Omental fat pad (tissue), 4 donors: ENCODE data around the gene PPM1G. TPM values are rescaled to one million over a fixed set of nuclear protein-coding genes. Genes with fewer than 3 reads are reported as not detected.

ENCODE experiments used
- ATAC-seq: fragments of 150-250 bp; one replicate; pipeline ENCODE4 v1.9.1; 2016; ENCODE audit warnings: mild to moderate bottlenecking, moderate library complexity; ENCODE audit not compliant: low FRiP score
- DNase-seq: peaks from one replicate; pipeline ENCODE4 v3.0.0-alpha.2; 2019; ENCODE audit warnings: low spot score
- CTCF ChIP-seq, 3 donors: fragments of 450-650 bp; IDR thresholded peaks; one replicate each; pipeline ENCODE4 v1.5.1; 2016 to 2017; ENCODE audit warnings: antibody characterized with exemption in 3 of 3, mild to moderate bottlenecking in 3 of 3, moderate library complexity in 2 of 3
- total RNA-seq, 4 donors: library from RNA; depleted of rRNA; stranded (reverse); fragments of >200 nt; gene quantifications; one replicate each; pipeline ENCODE4 v1.1.0, GENCODE V29; 2016

PPM1G gene
- 10 to 100 TPM; 44.6 to 71.9 (median 60.4) TPM for total RNA-seq

- no peak for TF ChIP-seq CTCF (IDR thresholded peaks at IDR 0.05)
- ATAC-seq: peak; percentile 100
Observed at GRCh38 chr2:27409321-27410073, at the start of gene PPM1G. Gene PPM1G, minus strand, starts transcription at chr2:27409591. Its CDS starts 169 bp downstream, at chr2:27409422.

GRCh38 chr2:27453968-27454367, 44.6 kb upstream of the PPM1G start:
- DNase-seq (no peak), ATAC-seq (no peak)
- TF ChIP-seq CTCF (IDR thresholded peaks at IDR 0.05): no peak

More at GRCh38 chr2:27409321-27410073, at the start of gene PPM1G:
- DNase-seq: peak; percentile 78

- DNase-seq: no peak
- ATAC-seq: no peak
- no peak for TF ChIP-seq CTCF (IDR thresholded peaks at IDR 0.05)
Observed at GRCh38 chr2:27451095-27451494, 41.7 kb upstream of the PPM1G start.

GRCh38 chr2:27448381-27448780, 39.0 kb upstream of the PPM1G start:
- ATAC-seq (no peak), DNase-seq (no peak)
- TF ChIP-seq CTCF (IDR thresholded peaks at IDR 0.05): no peak

- no peak for TF ChIP-seq CTCF (IDR thresholded peaks at IDR 0.05)
- DNase-seq (no peak), ATAC-seq (no peak)
Observed at GRCh38 chr2:27446057-27446456, 36.7 kb upstream of the PPM1G start.

- TF ChIP-seq CTCF (IDR thresholded peaks at IDR 0.05): no peak
- ATAC-seq (no peak), DNase-seq (no peak)
Observed at GRCh38 chr2:27445615-27446014, 36.2 kb upstream of the PPM1G start.

- no peak for ATAC-seq
- TF ChIP-seq CTCF (IDR thresholded peaks at IDR 0.05): no peak
Observed at GRCh38 chr2:27445155-27445554, 35.8 kb upstream of the PPM1G start.

More at GRCh38 chr2:27445155-27445554, 35.8 kb upstream of the PPM1G start:
- DNase-seq: no peak
